Parathyroid adenoma (tissue), 2 donors: ENCODE data around the gene PPIE.

Source experiments
- H2AFZ ChIP-seq: fragments of 300-600 bp; sonication (generic); one replicate; pipeline ENCODE4 v1.7.0; 2017; ENCODE audit warnings: antibody characterized with exemption, mild to moderate bottlenecking
- H3K27ac ChIP-seq: fragments of 300-600 bp; sonication (generic); one replicate; pipeline ENCODE4 v1.7.0; 2017
- H3K27me3 ChIP-seq: fragments of 300-600 bp; sonication (generic); one replicate; pipeline ENCODE4 v1.7.0; 2017; ENCODE audit warnings: low read length; ENCODE audit not compliant: control insufficient read depth, insufficient read depth
- H3K36me3 ChIP-seq: fragments of 300-600 bp; sonication (generic); one replicate; pipeline ENCODE4 v1.7.0; 2017; ENCODE audit warnings: low read length; ENCODE audit not compliant: control insufficient read depth, insufficient read depth
- H3K4me1 ChIP-seq: fragments of 300-600 bp; sonication (generic); one replicate; pipeline ENCODE4 v1.7.0; 2017; ENCODE audit warnings: control low read depth
- H3K4me2 ChIP-seq: fragments of 300-600 bp; sonication (generic); one replicate; pipeline ENCODE4 v1.7.0; 2017; ENCODE audit warnings: low read length
- H3K4me3 ChIP-seq: fragments of 300-600 bp; sonication (generic); one replicate; pipeline ENCODE4 v1.7.0; 2017; ENCODE audit warnings: low read depth, low read length
- H3K79me2 ChIP-seq: fragments of 300-600 bp; sonication (generic); one replicate; pipeline ENCODE4 v1.7.0; 2017; ENCODE audit warnings: control low read depth
- H3K9ac ChIP-seq: fragments of 300-600 bp; sonication (generic); one replicate; pipeline ENCODE4 v1.7.0; 2017; ENCODE audit warnings: mild to moderate bottlenecking
- H3K9me3 ChIP-seq: fragments of 300-600 bp; sonication (generic); one replicate; pipeline ENCODE4 v1.7.0; 2017; ENCODE audit warnings: low read length; ENCODE audit not compliant: control insufficient read depth
- TF ChIP-seq, protein P1 (sequence below): fragments of 300-600 bp; sonication (generic); IDR thresholded peaks from one replicate; pipeline ENCODE4 v1.7.0; 2017; ENCODE audit warnings: antibody characterized with exemption, mild to moderate bottlenecking
- donor health status: primary hyperparathyroidism.

PPIE gene

DNA sequence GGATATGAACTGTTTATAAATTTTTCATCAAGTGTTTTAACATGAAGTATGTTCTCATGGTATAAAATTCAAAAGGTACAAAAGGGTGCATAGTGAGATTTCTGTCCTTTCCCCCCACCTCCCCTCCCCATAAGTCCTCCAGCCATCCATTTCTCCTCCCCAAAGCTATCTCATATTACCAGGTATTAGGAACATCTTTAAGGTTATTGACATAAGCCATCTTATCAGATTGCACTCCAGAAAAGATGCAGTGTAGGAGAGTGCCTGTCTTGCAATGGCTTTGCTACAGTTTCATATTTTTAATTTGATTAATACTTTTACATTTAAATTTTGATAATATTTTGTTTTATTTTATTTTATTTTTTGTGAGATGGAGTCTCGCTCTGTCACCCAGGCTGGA, 33.9 kb upstream of the PPIE start:
- H3K27ac ChIP-seq: no peak overlapping the region
- TF ChIP-seq, protein P1, sequence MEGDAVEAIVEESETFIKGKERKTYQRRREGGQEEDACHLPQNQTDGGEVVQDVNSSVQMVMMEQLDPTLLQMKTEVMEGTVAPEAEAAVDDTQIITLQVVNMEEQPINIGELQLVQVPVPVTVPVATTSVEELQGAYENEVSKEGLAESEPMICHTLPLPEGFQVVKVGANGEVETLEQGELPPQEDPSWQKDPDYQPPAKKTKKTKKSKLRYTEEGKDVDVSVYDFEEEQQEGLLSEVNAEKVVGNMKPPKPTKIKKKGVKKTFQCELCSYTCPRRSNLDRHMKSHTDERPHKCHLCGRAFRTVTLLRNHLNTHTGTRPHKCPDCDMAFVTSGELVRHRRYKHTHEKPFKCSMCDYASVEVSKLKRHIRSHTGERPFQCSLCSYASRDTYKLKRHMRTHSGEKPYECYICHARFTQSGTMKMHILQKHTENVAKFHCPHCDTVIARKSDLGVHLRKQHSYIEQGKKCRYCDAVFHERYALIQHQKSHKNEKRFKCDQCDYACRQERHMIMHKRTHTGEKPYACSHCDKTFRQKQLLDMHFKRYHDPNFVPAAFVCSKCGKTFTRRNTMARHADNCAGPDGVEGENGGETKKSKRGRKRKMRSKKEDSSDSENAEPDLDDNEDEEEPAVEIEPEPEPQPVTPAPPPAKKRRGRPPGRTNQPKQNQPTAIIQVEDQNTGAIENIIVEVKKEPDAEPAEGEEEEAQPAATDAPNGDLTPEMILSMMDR: no peak
- no peaks in the 10 kb centered on the region for H3K9me3 ChIP-seq
- no peak overlapping the region for H3K9ac ChIP-seq
- H3K27me3 ChIP-seq: no peaks in the 10 kb centered on the region
- H3K79me2 ChIP-seq: no peaks in the 10 kb centered on the region
- H3K4me1 ChIP-seq: no peaks in the 10 kb centered on the region
- no peak overlapping the region for H3K4me2 ChIP-seq
- H2AFZ ChIP-seq: no peak overlapping the region
- H3K36me3 ChIP-seq: no peaks in the 10 kb centered on the region
- H3K4me3 ChIP-seq: no peak overlapping the region

DNA sequence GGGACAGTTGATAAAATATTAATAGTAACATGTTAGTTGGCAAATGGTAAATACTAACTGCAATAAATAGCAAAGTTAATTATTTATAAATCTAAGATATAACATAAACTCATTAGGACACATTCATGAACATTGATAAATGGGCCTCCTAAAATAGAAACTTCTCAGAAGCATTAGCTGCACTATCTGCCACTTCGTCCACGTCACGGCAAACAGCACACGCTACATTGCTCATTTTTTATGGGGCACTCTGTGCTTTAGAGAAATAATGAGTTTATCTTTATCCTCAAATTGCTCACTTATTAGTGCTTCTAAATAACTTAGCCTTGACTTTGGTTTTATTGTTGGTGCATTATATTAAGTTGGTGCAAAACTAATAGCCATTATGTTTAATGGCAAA, 31.2 kb upstream of the PPIE start:
- no peak overlapping the region for H3K4me2 ChIP-seq
- H2AFZ ChIP-seq: no peak overlapping the region
- TF ChIP-seq, protein P1: no peak
- no peaks in the 10 kb centered on the region for H3K79me2 ChIP-seq
- H3K36me3 ChIP-seq: no peaks in the 10 kb centered on the region
- H3K9me3 ChIP-seq: no peaks in the 10 kb centered on the region
- H3K9ac ChIP-seq: no peak overlapping the region
- H3K4me1 ChIP-seq: no peaks in the 10 kb centered on the region
- no peak overlapping the region for H3K4me3 ChIP-seq
- no peak overlapping the region for H3K27ac ChIP-seq
- H3K27me3 ChIP-seq: no peaks in the 10 kb centered on the region

DNA sequence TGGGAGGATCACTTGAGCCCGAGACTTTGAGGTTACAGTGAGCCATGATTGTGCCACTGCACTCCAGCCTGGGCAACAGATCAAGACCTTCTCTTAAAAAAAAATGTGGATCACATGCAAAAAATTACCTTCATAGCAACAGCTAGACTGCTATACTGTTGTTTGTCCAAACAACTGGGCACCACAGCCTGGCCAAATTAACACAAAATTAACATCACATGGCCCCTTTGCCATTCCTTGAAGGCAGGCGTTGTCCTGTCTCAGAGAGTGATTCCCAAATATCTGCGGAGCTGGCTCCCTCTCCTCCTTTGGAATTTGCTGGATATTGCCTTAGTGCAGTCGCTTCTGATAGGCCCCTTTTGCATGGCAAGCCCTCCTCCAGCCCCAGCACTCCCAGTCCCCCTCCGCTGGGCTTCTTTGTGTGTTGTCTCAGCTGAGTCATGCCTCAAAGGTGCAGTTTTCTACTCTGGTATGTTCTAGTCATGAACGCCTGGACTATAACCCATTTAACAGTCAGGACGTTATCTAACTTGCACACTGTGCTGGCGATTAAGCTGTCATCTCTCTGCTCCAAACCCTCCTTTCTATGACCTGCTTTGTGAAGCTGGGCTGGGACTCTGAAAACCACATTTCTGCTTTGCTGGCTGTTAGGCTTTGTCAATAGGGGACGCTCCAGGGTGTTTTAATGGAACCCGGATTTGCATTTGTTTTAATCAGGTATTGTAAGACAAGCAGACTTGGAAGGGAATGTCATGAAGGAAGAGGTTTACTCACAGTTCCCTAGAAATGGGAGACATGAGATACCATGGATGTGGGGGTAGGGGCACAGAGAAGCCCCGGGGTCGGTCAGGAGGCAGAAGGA, 27.3 kb upstream of the PPIE start:
- Histone ChIP-seq H3K4me3 (no peak overlapping the region), H3K4me2 (no peak overlapping the region), H3K27ac (no peak overlapping the region), H3K9me3 (no peaks in the 10 kb centered on the region), H3K9ac (no peak overlapping the region), H3K36me3 (no peaks in the 10 kb centered on the region), H3K79me2 (no peaks in the 10 kb centered on the region), H3K4me1 (no peaks in the 10 kb centered on the region), H3K27me3 (no peaks in the 10 kb centered on the region), H2AFZ (no peak overlapping the region)
- TF ChIP-seq, protein P1: no peak

DNA sequence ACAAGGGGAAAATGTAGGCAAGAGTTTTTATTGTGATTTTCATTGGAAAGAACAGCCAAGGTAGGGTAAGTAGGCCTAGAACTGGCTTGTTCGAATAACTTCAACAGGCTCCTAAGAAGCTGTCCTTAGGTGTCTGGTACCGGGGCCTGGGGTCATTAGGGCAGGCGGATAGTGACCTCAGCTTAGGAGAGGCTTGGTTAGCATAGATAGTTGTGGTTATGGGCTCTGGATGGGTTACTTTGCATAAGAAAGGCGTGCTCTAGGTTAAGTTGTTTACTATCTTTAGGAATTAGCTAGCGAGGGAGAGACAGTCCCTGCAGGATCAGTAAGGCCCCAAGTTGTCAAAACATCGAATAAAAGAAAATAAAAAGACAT, 26.7 kb upstream of the PPIE start:
- Histone ChIP-seq H2AFZ (no peak overlapping the region), H3K27me3 (no peaks in the 10 kb centered on the region), H3K27ac (no peak overlapping the region), H3K79me2 (no peaks in the 10 kb centered on the region), H3K4me3 (no peak overlapping the region), H3K9me3 (no peaks in the 10 kb centered on the region), H3K9ac (no peak overlapping the region), H3K4me2 (no peak overlapping the region), H3K4me1 (no peaks in the 10 kb centered on the region), H3K36me3 (no peaks in the 10 kb centered on the region)
- TF ChIP-seq, protein P1: no peak

DNA sequence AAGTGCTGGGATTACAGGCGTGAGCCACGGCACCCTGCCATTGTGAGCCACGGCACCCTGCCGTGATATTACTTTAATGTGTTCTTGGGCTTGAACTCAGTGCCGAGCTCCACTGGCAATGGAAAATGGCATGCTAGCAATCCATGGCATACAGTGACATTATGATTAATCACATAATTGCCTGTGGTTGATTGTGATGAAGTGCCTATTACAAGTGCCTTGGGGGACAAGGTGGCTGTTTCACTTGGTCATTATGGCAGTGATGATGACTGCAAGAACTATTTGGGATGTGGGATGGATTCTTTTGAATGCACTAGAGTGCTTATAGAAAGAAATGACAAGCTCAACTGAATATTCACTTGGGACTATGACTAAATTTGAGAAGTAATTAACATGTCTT, 25.1 kb upstream of the PPIE start:
- Histone ChIP-seq H3K36me3 (no peaks in the 10 kb centered on the region), H2AFZ (no peak overlapping the region), H3K9me3 (no peaks in the 10 kb centered on the region), H3K27ac (no peak overlapping the region), H3K4me2 (no peak overlapping the region), H3K9ac (no peak overlapping the region), H3K4me3 (no peak overlapping the region), H3K79me2 (no peaks in the 10 kb centered on the region), H3K4me1 (no peaks in the 10 kb centered on the region), H3K27me3 (no peaks in the 10 kb centered on the region)
- TF ChIP-seq, protein P1: no peak
